GM12872 (cell line): Measurements from ENCODE around the gene ZSCAN5C.

ENCODE experiments used
- TF ChIP-seq, protein P1 (sequence below): IDR thresholded peaks from 3 replicates; pipeline ENCODE4 v1.5.1; 2011; ENCODE audit warnings: low read depth, mild to moderate bottlenecking, low read length, moderate library complexity; ENCODE audit not compliant: insufficient read depth

ZSCAN5C gene, protein sequence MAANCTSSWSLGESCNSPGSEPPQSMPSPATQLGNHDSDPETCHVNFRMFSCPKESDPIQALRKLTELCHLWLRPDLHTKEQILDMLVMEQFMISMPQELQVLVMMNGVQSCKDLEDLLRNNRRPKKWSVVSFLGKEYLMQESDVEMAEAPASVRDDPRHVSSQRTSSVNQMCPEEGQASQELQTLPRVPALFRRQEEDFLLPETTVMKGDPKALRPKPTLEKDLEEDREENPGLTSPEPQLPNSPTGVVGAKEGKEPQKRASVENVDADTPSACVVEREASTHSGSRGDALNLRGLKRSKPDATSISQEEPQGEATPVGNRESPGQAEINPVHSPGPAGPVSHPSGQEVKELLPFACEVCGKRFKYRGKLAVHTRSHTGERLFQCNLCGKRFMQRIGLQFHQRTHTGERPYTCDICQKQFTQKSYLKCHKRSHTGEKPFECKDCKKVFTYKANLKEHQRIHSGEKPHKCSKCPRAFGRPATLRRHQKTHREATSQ

DNA sequence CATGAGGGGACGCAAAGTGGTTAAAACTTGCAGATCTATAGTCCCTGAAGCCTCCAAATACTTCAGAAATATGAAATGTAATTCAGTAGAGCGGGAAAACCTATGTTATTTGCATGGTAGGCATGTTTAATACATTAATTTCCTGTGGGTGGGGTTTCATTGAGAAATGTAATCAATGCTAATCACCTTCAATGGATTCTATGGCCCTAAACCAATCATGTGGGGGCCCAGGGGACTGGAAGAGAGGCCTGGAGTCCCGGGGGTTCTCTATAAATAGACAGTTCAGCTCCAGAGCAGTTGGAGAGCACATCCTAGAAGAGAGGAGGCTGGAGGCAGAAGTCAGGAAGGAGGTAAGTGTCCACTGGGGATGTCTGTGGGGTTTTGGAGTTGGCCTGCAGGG lies at the start of gene ZSCAN5C:
Gene ZSCAN5C, plus strand, starts transcription at position 301 of the 400 bp plus-strand sequence. CDS start 3,641 bp downstream, outside the sequence.
- TF ChIP-seq, protein P1, sequence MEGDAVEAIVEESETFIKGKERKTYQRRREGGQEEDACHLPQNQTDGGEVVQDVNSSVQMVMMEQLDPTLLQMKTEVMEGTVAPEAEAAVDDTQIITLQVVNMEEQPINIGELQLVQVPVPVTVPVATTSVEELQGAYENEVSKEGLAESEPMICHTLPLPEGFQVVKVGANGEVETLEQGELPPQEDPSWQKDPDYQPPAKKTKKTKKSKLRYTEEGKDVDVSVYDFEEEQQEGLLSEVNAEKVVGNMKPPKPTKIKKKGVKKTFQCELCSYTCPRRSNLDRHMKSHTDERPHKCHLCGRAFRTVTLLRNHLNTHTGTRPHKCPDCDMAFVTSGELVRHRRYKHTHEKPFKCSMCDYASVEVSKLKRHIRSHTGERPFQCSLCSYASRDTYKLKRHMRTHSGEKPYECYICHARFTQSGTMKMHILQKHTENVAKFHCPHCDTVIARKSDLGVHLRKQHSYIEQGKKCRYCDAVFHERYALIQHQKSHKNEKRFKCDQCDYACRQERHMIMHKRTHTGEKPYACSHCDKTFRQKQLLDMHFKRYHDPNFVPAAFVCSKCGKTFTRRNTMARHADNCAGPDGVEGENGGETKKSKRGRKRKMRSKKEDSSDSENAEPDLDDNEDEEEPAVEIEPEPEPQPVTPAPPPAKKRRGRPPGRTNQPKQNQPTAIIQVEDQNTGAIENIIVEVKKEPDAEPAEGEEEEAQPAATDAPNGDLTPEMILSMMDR, result no peak

DNA sequence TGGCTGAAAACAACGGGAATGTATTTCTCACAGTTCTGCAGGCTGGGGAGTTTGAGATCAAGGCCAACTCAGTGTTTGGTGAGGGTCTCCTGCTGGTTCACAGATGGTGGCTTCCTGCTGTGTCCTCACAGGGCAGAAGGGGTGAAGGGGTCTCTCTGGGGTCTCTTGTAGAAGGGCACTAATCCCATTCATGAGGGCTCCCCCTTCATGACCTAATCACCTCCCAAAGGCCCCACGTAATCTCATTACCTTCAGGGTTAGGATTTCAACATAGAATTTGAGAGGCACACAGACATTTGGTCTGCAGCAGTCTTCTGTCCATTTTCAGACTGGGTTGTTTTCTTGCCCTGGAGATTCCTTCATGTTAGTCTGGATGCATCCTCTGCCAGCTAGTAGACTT lies 49.4 kb upstream of the ZSCAN5C start:
- TF ChIP-seq, protein P1, result no peak

DNA sequence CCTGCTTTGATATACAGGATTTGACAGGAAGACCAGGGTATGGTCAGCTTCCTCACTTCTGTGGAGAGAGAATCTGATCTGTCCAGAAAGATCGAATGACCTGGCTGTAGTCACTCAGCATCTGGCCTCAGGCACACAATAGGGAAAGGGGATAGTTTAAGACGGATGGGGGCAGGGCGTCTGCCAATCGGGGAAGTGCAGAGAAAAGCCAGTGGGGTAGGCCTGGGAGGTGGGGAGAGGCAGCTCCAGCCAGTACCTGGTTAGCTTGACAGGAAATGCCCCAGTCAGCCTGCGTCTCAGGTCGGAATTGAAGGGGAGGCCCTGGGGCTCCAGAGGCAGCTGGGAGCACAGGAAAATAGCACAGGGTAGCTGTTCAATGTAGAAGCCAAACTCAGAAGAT lies 48.6 kb upstream of the ZSCAN5C start:
- TF ChIP-seq, protein P1, result no peak

DNA sequence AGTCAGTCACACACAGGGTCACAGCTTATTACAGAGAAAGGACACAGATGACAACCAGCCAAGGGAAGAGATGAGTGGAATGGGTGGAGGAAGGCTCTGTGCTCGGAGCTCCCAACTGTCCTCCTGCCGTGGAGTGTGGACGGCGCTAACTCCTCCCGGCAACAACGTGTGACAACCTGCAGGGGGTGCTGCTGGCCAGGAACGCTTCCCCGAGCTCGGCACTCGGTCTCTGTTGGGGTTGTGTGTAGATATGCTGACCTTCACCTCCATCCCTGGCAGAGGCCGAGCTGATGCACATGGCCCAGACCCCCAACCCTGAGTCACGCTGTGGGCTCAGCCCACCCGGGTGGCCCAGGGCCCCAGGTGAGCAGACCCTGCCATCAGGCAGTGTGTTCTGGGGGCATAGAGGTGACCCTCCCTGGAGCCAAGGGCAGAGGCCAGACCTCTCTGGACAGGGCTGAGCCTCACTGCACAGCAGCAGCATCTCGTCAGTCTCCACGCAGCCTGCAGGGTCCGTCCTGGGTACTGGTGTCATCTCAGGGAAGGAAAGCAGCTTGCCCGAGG lies 46.9 kb upstream of the ZSCAN5C start:
- TF ChIP-seq, protein P1, result peak; percentile 46

DNA sequence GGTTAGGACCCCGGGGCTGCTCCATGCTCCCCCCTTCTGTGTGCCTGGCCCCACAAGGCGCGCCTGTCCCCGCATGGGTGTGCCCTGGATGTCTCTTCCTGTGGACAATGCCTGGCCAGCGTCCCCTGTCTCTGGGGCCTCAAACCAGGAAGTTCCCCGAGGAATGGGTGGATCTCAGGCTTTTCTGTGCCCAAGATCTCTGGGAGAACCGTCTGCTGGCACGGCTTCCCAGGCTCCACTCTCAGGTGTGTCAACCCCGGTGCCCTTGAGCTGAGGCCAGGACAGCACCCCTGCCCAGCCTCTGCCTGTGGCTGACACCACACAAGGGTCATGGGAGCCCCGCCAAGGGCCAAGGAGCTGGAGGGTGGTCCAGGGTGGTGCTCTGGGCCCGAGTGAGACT lies 45.3 kb upstream of the ZSCAN5C start:
- TF ChIP-seq, protein P1, result no peak

DNA sequence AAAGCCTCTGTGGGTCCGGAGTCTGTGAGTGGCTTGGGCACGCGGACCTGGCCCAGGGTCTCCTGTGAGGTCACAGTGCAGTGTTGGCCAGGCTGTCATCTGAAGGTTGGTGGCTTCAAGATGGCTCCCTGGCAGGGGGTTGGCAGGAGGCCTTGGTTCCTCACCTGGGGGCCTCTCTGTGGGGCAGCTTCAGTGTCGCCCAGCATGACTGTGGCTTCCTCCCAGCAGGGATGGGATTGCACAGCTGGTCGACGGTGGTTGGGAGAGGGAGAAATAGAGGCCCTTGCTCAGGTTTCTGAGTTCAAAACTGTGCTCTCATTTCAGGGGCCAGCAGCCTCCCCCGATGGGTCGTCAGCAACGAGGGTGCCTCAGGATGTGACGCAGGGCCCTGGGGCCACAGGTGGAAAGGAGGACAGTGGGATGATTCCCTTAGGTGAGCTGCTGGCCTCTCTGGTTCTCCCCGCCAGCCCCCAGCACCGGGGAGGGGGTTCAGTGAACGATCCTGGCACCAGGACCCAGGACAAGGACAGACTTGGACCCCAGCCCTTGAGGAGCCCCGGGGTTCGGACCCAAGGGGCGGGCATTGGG lies 43.8 kb upstream of the ZSCAN5C start:
- TF ChIP-seq, protein P1, result no peak

DNA sequence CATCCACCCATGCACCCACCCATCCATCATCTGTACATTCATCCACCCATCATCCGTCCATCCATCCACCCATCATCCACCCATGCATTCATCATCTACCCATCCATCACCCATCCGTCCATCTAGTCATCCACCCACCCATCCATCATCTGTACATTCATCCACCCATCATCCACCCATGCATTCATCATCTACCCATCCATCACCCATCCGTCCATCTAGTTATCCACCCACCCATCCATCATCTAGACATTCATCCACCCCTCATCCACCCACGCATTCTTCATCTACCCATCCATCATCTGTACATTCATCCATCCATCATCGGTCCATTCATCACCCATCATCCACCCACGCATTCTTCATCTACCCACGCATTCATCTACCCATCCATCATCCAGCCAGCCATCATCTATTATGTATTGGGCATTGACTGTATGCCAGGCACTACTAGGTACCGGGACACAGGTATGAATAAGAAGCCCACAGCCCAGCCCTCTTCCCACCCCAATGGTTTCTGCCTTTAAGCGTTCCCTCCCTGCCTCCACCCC lies 43.0 kb upstream of the ZSCAN5C start:
- TF ChIP-seq, protein P1, result no peak
